ENCODE measurements around the gene DAB2. TPM values are rescaled to one million over a fixed set of nuclear protein-coding genes. Genes with fewer than 3 reads are reported as not detected.

The DAB2 gene
- total RNA-seq, 4 donors from 2014 or later: 39.6 to 71.3 (median 62.1) TPM

DNA sequence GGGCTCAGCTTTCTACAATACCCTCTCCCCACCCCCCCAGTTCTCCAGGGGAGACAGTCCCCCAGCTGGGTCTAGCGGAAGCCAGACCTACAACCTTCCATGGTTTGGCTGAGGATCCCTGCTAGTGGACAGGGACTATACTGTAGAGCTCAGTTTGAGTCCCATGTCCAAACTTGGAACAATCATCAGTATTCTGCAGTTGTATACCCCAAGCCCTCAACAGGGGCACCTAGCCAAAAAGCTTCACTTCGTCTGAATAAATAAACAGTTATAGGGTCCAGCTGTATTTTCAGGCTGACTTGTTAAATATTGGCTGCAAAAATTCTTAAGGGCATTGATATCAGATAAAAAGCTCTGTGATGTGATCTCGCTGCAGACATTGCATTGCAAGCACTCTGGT is 45.1 kb downstream of the DAB2 start:
- no peak overlapping the region for H3K27ac ChIP-seq
- DNase-seq: no peak

DNA sequence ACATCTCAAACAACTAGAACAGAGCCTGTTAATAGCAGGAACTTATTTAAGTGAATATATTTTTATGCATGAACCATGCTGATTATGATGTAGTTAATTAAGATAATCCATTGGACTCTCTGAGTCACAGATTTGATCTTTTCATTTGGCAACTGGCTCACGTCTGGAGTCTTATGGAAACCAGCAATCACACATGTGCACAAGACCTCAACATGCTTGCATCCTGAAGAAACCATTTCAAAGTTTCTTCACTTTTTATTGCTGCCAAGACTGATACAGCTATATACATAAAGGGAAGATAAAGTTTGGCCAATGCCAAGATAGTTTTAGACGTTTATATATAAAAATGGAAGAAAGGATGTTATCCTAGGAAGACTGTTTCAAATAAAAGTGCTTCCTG is 47.2 kb downstream of the DAB2 start:
- H3K9me3 ChIP-seq: no peaks in the 10 kb centered on the region
- peaks cover 0 to 34% (median 0%) of the 10 kb centered on the region in 3 donors for H3K36me3 ChIP-seq
- DNase-seq: no peak
- no peak overlapping the region for H3K27ac ChIP-seq
- H3K27me3 ChIP-seq: no peaks in the 10 kb centered on the region
- H3K4me3 ChIP-seq: no peak overlapping the region
- TF ChIP-seq POLR2A (IDR thresholded peaks at IDR 0.05): no peak
- TF ChIP-seq, protein P1, sequence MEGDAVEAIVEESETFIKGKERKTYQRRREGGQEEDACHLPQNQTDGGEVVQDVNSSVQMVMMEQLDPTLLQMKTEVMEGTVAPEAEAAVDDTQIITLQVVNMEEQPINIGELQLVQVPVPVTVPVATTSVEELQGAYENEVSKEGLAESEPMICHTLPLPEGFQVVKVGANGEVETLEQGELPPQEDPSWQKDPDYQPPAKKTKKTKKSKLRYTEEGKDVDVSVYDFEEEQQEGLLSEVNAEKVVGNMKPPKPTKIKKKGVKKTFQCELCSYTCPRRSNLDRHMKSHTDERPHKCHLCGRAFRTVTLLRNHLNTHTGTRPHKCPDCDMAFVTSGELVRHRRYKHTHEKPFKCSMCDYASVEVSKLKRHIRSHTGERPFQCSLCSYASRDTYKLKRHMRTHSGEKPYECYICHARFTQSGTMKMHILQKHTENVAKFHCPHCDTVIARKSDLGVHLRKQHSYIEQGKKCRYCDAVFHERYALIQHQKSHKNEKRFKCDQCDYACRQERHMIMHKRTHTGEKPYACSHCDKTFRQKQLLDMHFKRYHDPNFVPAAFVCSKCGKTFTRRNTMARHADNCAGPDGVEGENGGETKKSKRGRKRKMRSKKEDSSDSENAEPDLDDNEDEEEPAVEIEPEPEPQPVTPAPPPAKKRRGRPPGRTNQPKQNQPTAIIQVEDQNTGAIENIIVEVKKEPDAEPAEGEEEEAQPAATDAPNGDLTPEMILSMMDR (IDR thresholded peaks at IDR 0.05): no peak
- H3K4me1 ChIP-seq: no peaks in the 10 kb centered on the region

More for the DNA sequence above, 45.1 kb downstream of the DAB2 start:
- Histone ChIP-seq H3K36me3 (peaks cover 0 to 40% (median 0%) of the 10 kb centered on the region in 3 donors), H3K4me3 (no peak overlapping the region), H3K27me3 (no peaks in the 10 kb centered on the region), H3K9me3 (no peaks in the 10 kb centered on the region), H3K4me1 (no peaks in the 10 kb centered on the region)
- TF ChIP-seq POLR2A (IDR thresholded peaks at IDR 0.05): no peak
- TF ChIP-seq, protein P1 (IDR thresholded peaks at IDR 0.05): no peak

DNA sequence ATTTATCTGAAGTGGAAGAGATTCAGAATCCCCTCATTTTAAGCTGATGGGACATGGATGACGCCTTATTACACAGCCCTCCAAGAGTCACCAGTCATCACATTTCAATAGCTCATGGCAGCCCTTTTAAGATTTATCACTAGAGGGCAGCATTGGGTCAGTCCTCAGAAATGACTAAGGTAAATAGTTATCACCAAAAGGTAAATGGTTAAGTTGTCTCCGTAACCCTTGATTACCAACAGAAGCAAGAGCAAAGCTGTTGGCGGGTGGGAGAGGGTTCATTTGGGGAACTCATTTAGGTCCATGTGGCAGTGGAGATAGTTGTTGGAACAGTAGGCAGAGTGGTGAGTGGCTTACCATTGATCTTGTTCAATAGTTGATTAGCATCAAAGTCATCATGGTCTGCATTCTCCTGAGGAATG is 48.5 kb downstream of the DAB2 start:
- no peak overlapping the region for H3K27ac ChIP-seq
- peaks cover 0 to 28% (median 0%) of the 10 kb centered on the region in 3 donors for H3K36me3 ChIP-seq
- H3K9me3 ChIP-seq: no peaks in the 10 kb centered on the region
- H3K27me3 ChIP-seq: no peaks in the 10 kb centered on the region
- peak in 1 of 3 donors; percentile 67 for DNase-seq
- H3K4me1 ChIP-seq: no peaks in the 10 kb centered on the region
- H3K4me3 ChIP-seq: no peak overlapping the region
- TF ChIP-seq, protein P1 (IDR thresholded peaks at IDR 0.05): peak in 5 of 6 experiments; percentile 51 to 87 (median 84)
- TF ChIP-seq POLR2A (IDR thresholded peaks at IDR 0.05): no peak

DNA sequence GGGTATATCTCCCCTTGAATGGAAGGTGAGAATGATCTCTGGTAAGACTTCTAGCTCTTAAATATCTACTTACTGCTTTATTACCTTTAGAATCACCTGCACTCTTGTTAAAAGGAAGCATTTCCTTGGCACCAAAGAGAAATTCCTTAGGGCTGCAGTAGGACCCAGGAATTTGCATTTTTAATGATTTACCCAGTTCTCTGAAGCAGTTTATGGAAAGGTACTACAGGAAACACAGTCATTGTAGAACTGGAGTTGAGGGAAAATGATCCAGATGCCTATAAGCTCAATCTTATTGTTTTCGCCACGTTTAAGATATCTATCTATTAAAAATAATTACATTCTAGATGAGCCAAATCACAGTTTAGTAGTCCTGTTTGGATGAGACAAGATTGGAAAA is 51.0 kb downstream of the DAB2 start:
- Histone ChIP-seq H3K9me3 (no peaks in the 10 kb centered on the region), H3K36me3 (peaks cover 0 to 19% (median 0%) of the 10 kb centered on the region in 3 donors), H3K4me1 (no peaks in the 10 kb centered on the region), H3K27ac (no peak overlapping the region), H3K27me3 (no peaks in the 10 kb centered on the region), H3K4me3 (no peak overlapping the region)
- TF ChIP-seq POLR2A (IDR thresholded peaks at IDR 0.05): no peak
- TF ChIP-seq, protein P1 (IDR thresholded peaks at IDR 0.05): no peak
- no peak for DNase-seq

DNA sequence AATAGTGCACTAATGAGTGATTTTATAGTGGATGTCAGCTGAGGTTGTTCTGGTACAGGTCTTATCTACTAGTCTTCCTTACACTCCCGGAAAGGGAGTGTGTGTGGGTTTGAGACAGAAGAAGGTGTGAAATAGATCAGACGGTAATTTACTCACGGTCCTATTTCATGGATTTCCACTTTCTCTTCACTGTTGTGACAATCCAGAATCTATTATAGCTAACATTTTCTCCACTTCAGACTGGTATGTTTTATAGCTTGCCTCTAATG is 53.5 kb downstream of the DAB2 start:
- H3K27me3 ChIP-seq: no peaks in the 10 kb centered on the region
- H3K9me3 ChIP-seq: no peaks in the 10 kb centered on the region
- TF ChIP-seq, protein P1 (IDR thresholded peaks at IDR 0.05): no peak
- H3K27ac ChIP-seq: no peak overlapping the region
- no peak for DNase-seq
- no peak overlapping the region for H3K4me3 ChIP-seq
- peaks cover 0 to 14% (median 0%) of the 10 kb centered on the region in 3 donors for H3K36me3 ChIP-seq
- no peaks in the 10 kb centered on the region for H3K4me1 ChIP-seq

Data from Peyer's patch (tissue), 4 donors.